ENCODE results near the gene CCDC6. TPM values are rescaled to one million over a fixed set of nuclear protein-coding genes. Genes with fewer than 3 reads are reported as not detected.
A peak's percentile ranks its signal among the peaks of the same experiment; 100 is the strongest.
"Not testable (repeated sequence)": the region's sequence is repeated elsewhere in the genome, so short reads cannot be mapped to it uniquely, and the experiment has no call there.

Gene CCDC6
- total and polyA plus RNA-seq, 9 of the 15 experiments (the other 6 are each of a cell fraction or from before 2014, with no cell fraction given): 10.4 to 41.0 (median 20.9) TPM

DNA sequence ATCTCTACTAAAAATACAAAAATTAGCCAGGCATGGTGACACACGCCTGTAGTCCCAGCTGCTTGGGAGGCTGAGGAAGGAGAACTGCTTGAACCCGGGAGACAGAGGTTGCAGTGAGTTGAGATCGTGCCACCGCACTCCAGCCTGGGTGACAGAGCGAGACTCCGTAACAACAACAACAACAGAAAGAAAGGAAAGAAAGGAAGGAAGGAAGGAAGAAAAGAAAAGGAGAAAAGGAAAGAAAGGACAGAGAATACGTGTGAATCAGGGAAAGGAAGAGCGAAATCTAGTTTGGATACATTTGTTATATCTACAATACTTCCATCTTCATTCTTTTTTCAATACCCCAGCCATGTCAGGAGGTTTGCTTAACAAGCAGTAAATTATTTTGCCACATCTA is 21.5 kb downstream of the CCDC6 start:
- TF ChIP-seq, protein P1, sequence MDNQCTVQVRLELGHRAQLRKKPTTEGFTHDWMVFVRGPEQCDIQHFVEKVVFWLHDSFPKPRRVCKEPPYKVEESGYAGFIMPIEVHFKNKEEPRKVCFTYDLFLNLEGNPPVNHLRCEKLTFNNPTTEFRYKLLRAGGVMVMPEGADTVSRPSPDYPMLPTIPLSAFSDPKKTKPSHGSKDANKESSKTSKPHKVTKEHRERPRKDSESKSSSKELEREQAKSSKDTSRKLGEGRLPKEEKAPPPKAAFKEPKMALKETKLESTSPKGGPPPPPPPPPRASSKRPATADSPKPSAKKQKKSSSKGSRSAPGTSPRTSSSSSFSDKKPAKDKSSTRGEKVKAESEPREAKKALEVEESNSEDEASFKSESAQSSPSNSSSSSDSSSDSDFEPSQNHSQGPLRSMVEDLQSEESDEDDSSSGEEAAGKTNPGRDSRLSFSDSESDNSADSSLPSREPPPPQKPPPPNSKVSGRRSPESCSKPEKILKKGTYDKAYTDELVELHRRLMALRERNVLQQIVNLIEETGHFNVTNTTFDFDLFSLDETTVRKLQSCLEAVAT (IDR thresholded peaks at IDR 0.05): 0 out of 4 replicates have a peak, but pooled peaks of 1 of the 2 experiments have one; percentile 47
- 0 out of 2 replicates have a peak, but pooled peaks have one; percentile 29 for TF ChIP-seq LARP7 (IDR thresholded peaks at IDR 0.05)
- H3K27me3 ChIP-seq (ENCODE audit: control insufficient read depth in 2 of 2, insufficient read depth in 2 of 2, low read length in 2 of 2); in situ Hi-C loops (cut with MboI); H3K9me3 ChIP-seq (replicated peaks; ENCODE audit: control insufficient read depth, insufficient read depth, low read depth, low read length); DNase-seq (ENCODE audit: extremely low read depth in 1 of 4, low spot score in 3 of 4); H4K20me1 ChIP-seq (replicated peaks; ENCODE audit: control insufficient read depth, insufficient read depth, low read length); H3K9me1 ChIP-seq (ENCODE audit: control insufficient read depth, insufficient read depth, low read length); H2AFZ ChIP-seq (ENCODE audit: low read depth, low read length); FAIRE-seq; H3K4me2 ChIP-seq (ENCODE audit: insufficient read depth, low read length); ATAC-seq; H3K4me3 ChIP-seq; BruUV-seq (replicated peaks); CTCF ChIA-PET (ENCODE audit: low intra/inter-chr PET ratio); H3K27ac ChIP-seq (ENCODE audit: extremely low read depth, low read depth, low read length); H3K9ac ChIP-seq (ENCODE audit: insufficient read depth in 1 of 2, low read depth in 2 of 2, low read length in 2 of 2); intact Hi-C loops (cut with micrococcal nuclease): not testable (repeated sequence)
- peaks cover 11% of the 10 kb centered on the region; the same call in 2 of the 3 replicates for H3K36me3 ChIP-seq (ENCODE audit: control insufficient read depth, insufficient read depth, low read length)
- 85% methylated on average over 8 of the region's 8 CpGs for WGBS (ENCODE audit: insufficient coverage, low coverage, missing lambda C conversion rate)
- POLR2A ChIA-PET: interaction anchor here (1.0 to 1.3 kb wide), 5 partner anchors 9 to 21 kb away, joined by 3 to 7 read pairs (median 4); partner anchors contain the start of gene CCDC6
- peaks cover 10 to 53% of the 10 kb centered on the region in 2 experiments for H3K4me1 ChIP-seq (replicated peaks in 1 of 2; ENCODE audit: control insufficient read depth in 2 of 2, insufficient read depth in 2 of 2, low read length in 2 of 2)
- peaks cover 88% of the 10 kb centered on the region for H3K79me2 ChIP-seq (ENCODE audit: control insufficient read depth, insufficient read depth, low read length)

GRCh38 chr10:59881640-59882039 is 24.7 kb downstream of the CCDC6 start:
- BruUV-seq (replicated peaks): no TSS peak
- Histone ChIP-seq H3K9ac (ENCODE audit: insufficient read depth in 1 of 2, low read depth in 2 of 2, low read length in 2 of 2) (no peak overlapping the region; a peak in 1 of 4 replicates), H3K9me1 (ENCODE audit: control insufficient read depth, insufficient read depth, low read length) (peaks cover 3% of the 10 kb centered on the region), H3K27ac (ENCODE audit: extremely low read depth, low read depth, low read length) (peak overlapping the region; percentile 72; the same call in 2 of the 3 replicates), H3K4me3 (no peak overlapping the region), H2AFZ (ENCODE audit: low read depth, low read length) (no peak overlapping the region), H3K79me2 (ENCODE audit: control insufficient read depth, insufficient read depth, low read length) (peaks cover 88% of the 10 kb centered on the region), H3K36me3 (ENCODE audit: control insufficient read depth, insufficient read depth, low read length) (no peaks in the 10 kb centered on the region; the same call in 2 of the 3 replicates), H3K4me1 (replicated peaks in 1 of 2; ENCODE audit: control insufficient read depth in 2 of 2, insufficient read depth in 2 of 2, low read length in 2 of 2) (peaks cover 16 to 65% of the 10 kb centered on the region in 2 experiments), H4K20me1 (replicated peaks; ENCODE audit: control insufficient read depth, insufficient read depth, low read length) (0 out of 2 replicates have a peak, but pooled peaks cover 4% of the 10 kb centered on the region), H3K4me2 (ENCODE audit: insufficient read depth, low read length) (no peak overlapping the region), H3K9me3 (replicated peaks; ENCODE audit: control insufficient read depth, insufficient read depth, low read depth, low read length) (no peaks in the 10 kb centered on the region), H3K27me3 (ENCODE audit: control insufficient read depth in 2 of 2, insufficient read depth in 2 of 2, low read length in 2 of 2) (no peaks in the 10 kb centered on the region)
- ATAC-seq (no peak), DNase-seq (ENCODE audit: extremely low read depth in 1 of 4, low spot score in 3 of 4) (no peak), FAIRE-seq (no peak)
- intact Hi-C loops (cut with micrococcal nuclease) (no loop called here), in situ Hi-C loops (cut with MboI) (no loop called here)
- 73% methylated on average over 4 of the region's 6 CpGs for WGBS (ENCODE audit: insufficient coverage, low coverage, missing lambda C conversion rate)
- ChIA-PET CTCF (ENCODE audit: low intra/inter-chr PET ratio) (no interaction called here), POLR2A (interaction anchor here (0.8 kb wide), 1 partner anchor 9 kb away, joined by 3 read pairs; no protein-coding TSS in a partner anchor)
- TF ChIP-seq TBP (optimal IDR thresholded peaks at IDR 0.05; ENCODE audit: low read depth, low read length) (no peak), JUND (IDR thresholded peaks at IDR 0.05; ENCODE audit: borderline replicate concordance, low read depth, low read length) (no peak), JUND (tag; IDR thresholded peaks at IDR 0.05; ENCODE audit: borderline replicate concordance, low read depth, low read length) (no peak)
- TF ChIP-seq, protein P2, sequence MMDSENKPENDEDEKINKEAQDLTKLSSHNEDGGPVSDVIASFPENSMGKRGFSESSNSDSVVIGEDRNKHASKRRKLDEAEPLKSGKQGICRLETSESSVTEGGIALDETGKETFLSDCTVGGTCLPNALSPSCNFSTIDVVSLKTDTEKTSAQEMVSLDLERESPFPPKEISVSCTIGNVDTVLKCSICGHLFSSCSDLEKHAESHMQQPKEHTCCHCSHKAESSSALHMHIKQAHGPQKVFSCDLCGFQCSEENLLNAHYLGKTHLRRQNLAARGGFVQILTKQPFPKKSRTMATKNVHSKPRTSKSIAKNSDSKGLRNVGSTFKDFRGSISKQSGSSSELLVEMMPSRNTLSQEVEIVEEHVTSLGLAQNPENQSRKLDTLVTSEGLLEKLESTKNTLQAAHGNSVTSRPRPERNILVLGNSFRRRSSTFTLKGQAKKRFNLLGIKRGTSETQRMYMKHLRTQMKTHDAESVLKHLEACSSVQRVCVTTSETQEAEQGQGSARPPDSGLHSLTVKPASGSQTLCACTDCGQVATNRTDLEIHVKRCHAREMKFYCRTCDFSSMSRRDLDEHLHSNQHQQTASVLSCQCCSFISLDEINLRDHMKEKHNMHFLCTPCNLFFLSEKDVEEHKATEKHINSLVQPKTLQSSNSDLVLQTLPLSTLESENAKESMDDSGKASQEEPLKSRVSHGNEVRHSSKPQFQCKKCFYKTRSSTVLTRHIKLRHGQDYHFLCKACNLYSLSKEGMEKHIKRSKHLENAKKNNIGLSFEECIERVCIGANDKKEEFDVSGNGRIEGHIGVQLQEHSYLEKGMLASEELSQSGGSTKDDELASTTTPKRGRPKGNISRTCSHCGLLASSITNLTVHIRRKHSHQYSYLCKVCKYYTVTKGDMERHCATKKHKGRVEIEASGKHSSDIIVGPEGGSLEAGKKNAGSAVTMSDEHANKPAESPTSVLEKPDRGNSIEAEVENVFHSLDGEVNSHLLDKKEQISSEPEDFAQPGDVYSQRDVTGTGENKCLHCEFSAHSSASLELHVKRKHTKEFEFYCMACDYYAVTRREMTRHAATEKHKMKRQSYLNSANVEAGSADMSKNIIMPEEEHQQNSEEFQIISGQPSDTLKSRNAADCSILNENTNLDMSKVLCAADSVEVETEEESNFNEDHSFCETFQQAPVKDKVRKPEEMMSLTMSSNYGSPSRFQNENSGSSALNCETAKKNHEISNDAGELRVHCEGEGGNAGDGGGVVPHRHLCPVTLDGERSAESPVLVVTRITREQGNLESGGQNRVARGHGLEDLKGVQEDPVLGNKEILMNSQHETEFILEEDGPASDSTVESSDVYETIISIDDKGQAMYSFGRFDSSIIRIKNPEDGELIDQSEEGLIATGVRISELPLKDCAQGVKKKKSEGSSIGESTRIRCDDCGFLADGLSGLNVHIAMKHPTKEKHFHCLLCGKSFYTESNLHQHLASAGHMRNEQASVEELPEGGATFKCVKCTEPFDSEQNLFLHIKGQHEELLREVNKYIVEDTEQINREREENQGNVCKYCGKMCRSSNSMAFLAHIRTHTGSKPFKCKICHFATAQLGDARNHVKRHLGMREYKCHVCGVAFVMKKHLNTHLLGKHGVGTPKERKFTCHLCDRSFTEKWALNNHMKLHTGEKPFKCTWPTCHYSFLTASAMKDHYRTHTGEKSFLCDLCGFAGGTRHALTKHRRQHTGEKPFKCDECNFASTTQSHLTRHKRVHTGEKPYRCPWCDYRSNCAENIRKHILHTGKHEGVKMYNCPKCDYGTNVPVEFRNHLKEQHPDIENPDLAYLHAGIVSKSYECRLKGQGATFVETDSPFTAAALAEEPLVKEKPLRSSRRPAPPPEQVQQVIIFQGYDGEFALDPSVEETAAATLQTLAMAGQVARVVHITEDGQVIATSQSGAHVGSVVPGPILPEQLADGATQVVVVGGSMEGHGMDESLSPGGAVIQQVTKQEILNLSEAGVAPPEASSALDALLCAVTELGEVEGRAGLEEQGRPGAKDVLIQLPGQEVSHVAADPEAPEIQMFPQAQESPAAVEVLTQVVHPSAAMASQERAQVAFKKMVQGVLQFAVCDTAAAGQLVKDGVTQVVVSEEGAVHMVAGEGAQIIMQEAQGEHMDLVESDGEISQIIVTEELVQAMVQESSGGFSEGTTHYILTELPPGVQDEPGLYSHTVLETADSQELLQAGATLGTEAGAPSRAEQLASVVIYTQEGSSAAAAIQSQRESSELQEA (IDR thresholded peaks at IDR 0.05; ENCODE audit: low read depth): no peak
